IMR-90 (cell line): ENCODE data around the gene LSG1. TPM values are rescaled to one million over a fixed set of nuclear protein-coding genes. Genes with fewer than 3 reads are reported as not detected.

ENCODE experiments used
- ATAC-seq: fragments of 200-7000 bp; cut with Tn5 transposase; 2 replicates; pipeline ENCODE4 v1.9.1; 2020; ENCODE audit warnings: low read depth, mild to moderate bottlenecking, moderate library complexity
- BruUV-seq: library from RNA; stranded (reverse); fragments of 400-500 nt; replicated peaks from 2 replicates; lab custom pipeline; 2021; lab: Mats Ljungman, UMichigan
- CTCF ChIA-PET: fragments of 300-600 bp; formaldehyde crosslinking; extraction: SDS; loops from one replicate; lab custom pipeline; 2021; ENCODE audit warnings: antibody characterized with exemption; lab: Yijun Ruan, JAX
- POLR2A ChIA-PET: fragments of 300-600 bp; sonication (Branson Sonifier 250); formaldehyde crosslinking; loops from one replicate; lab custom pipeline; 2022; ENCODE audit warnings: antibody characterized with exemption; ENCODE audit not compliant: unreplicated experiment; lab: Charles Lee
- DNase-seq: peaks from one replicate; pipeline ENCODE4 v3.0.0; 2013
- H2AFZ ChIP-seq: replicated peaks from 2 replicates; pipeline ENCODE3; 2013; ENCODE audit warnings: low read length, mild to moderate bottlenecking; ENCODE audit not compliant: poor library complexity
- H2AK5ac ChIP-seq: 2 replicates; pipeline ENCODE4 v1.6.1; 2013; ENCODE audit warnings: low read depth, low read length, inconsistent platforms
- H2AK9ac ChIP-seq: replicated peaks from 2 replicates; pipeline ENCODE3; 2013; ENCODE audit warnings: mild to moderate bottlenecking, low read depth, low read length, moderate library complexity; ENCODE audit not compliant: poor library complexity
- H2BK120ac ChIP-seq: 2 replicates; pipeline ENCODE4 v1.6.1; 2013; ENCODE audit warnings: low read depth, low read length, inconsistent platforms
- H2BK15ac ChIP-seq: 3 replicates; pipeline ENCODE4 v1.6.1; 2013; ENCODE audit warnings: low read depth, low read length, inconsistent platforms
- H2BK20ac ChIP-seq: 2 replicates; pipeline ENCODE4 v1.6.1; 2013; ENCODE audit warnings: low read depth, mild to moderate bottlenecking, inconsistent platforms, low read length, moderate library complexity
- H2BK5ac ChIP-seq: 2 replicates; pipeline ENCODE4 v1.6.1; 2013; ENCODE audit warnings: mild to moderate bottlenecking, low read depth, low read length, inconsistent platforms; ENCODE audit not compliant: poor library complexity, severe bottlenecking
- H3K14ac ChIP-seq: replicated peaks from 2 replicates; pipeline ENCODE4 v1.6.1; 2013; ENCODE audit warnings: low read depth, low read length, inconsistent platforms
- H3K18ac ChIP-seq: 2 replicates; pipeline ENCODE4 v1.6.1; 2013; ENCODE audit warnings: low read depth, low read length, control low read depth
- H3K23ac ChIP-seq: 2 replicates; pipeline ENCODE4 v1.6.1; 2013; ENCODE audit warnings: low read depth, low read length, inconsistent platforms
- H3K27ac ChIP-seq: 2 replicates; pipeline ENCODE4 v1.5.1; 2013; ENCODE audit warnings: mild to moderate bottlenecking, control low read depth, low read length; ENCODE audit not compliant: insufficient read depth
- H3K27me3 ChIP-seq: 2 replicates; pipeline ENCODE4 v1.6.1; 2013; ENCODE audit warnings: low read length; ENCODE audit not compliant: control insufficient read depth, insufficient read depth
- H3K36me3 ChIP-seq: 2 replicates; pipeline ENCODE4 v1.6.1; 2013; ENCODE audit warnings: low read length, mixed read lengths; ENCODE audit not compliant: control insufficient read depth, insufficient read depth
- H3K4ac ChIP-seq: 2 replicates; pipeline ENCODE4 v1.6.1; 2013; ENCODE audit warnings: low read depth, low read length, inconsistent platforms
- H3K4me1 ChIP-seq: 2 replicates; pipeline ENCODE4 v1.6.1; 2013; ENCODE audit warnings: low read length, mixed read lengths; ENCODE audit not compliant: control insufficient read depth, insufficient read depth
- H3K4me2 ChIP-seq: 2 replicates; pipeline ENCODE4 v1.6.1; 2013; ENCODE audit warnings: low read depth, mild to moderate bottlenecking, control low read depth, low read length, moderate library complexity
- H3K4me3 ChIP-seq: 2 replicates; pipeline ENCODE4 v1.5.1; 2013; ENCODE audit warnings: low read depth, mild to moderate bottlenecking, control low read depth, low read length, moderate library complexity; ENCODE audit not compliant: insufficient read depth
- H3K56ac ChIP-seq: 2 replicates; pipeline ENCODE4 v1.6.1; 2013; ENCODE audit warnings: low read length, inconsistent platforms; ENCODE audit not compliant: insufficient read depth; ENCODE audit errors: extremely low read depth
- H3K79me1 ChIP-seq, 2 experiments: 2 replicates each; pipeline ENCODE4 v1.6.1; 2013; ENCODE audit warnings: low read length in 2 of 2, inconsistent platforms in 1 of 2, low read depth in 1 of 2
- H3K9ac ChIP-seq: 2 replicates; pipeline ENCODE4 v1.6.1; 2013; ENCODE audit warnings: low read depth, low read length, control low read depth
- H3K9me1 ChIP-seq: 2 replicates; pipeline ENCODE4 v1.6.1; 2013; ENCODE audit warnings: low read length, inconsistent platforms; ENCODE audit not compliant: insufficient read depth
- H3K9me3 ChIP-seq: 2 replicates; pipeline ENCODE4 v1.6.1; 2013; ENCODE audit warnings: low read length; ENCODE audit not compliant: control insufficient read depth, insufficient read depth
- H4K20me1 ChIP-seq: 2 replicates; pipeline ENCODE4 v1.6.1; 2013; ENCODE audit warnings: low read length, inconsistent platforms; ENCODE audit not compliant: insufficient read depth
- H4K5ac ChIP-seq: 2 replicates; pipeline ENCODE4 v1.6.1; 2013; ENCODE audit warnings: mild to moderate bottlenecking, low read depth, low read length, control low read depth
- H4K8ac ChIP-seq, 2 experiments: 2 replicates each; pipeline ENCODE4 v1.6.1; 2013; ENCODE audit warnings: low read depth in 2 of 2, low read length in 2 of 2, control low read depth in 1 of 2, inconsistent platforms in 1 of 2
- H4K91ac ChIP-seq: 2 replicates; pipeline ENCODE4 v1.6.1; 2013; ENCODE audit warnings: low read depth, low read length, inconsistent platforms; ENCODE audit not compliant: insufficient read depth
- BHLHE40 ChIP-seq: fragments of 150-350 bp; IDR thresholded peaks from 2 replicates; pipeline ENCODE4 v1.6.1; 2016; ENCODE audit warnings: mild to moderate bottlenecking, low read depth, low read length
- CEBPB ChIP-seq: IDR thresholded peaks from 2 replicates; pipeline ENCODE4 v1.6.1; 2012; ENCODE audit warnings: low read depth, low read length, improper control_type of control experiment
- CHD1 ChIP-seq: IDR thresholded peaks from 2 replicates; pipeline ENCODE4 v1.6.1; 2012; ENCODE audit warnings: low read depth, low read length, improper control_type of control experiment
- MAFK ChIP-seq: IDR thresholded peaks from 2 replicates; pipeline ENCODE4 v1.6.1; 2012; ENCODE audit warnings: low read depth, low read length, improper control_type of control experiment
- MAZ ChIP-seq: IDR thresholded peaks from 2 replicates; pipeline ENCODE4 v1.6.1; 2012; ENCODE audit warnings: low read depth, mild to moderate bottlenecking, low read length, improper control_type of control experiment, moderate library complexity, borderline replicate concordance
- MXI1 ChIP-seq: IDR thresholded peaks from 2 replicates; pipeline ENCODE4 v1.6.1; 2012; ENCODE audit warnings: low read depth, mild to moderate bottlenecking, low read length, moderate library complexity, borderline replicate concordance
- NFE2L2 ChIP-seq: fragments of 150-350 bp; IDR thresholded peaks from 2 replicates; pipeline ENCODE4 v1.6.1; 2016; ENCODE audit warnings: low read depth, mild to moderate bottlenecking, low read length
- POLR2A ChIP-seq: IDR thresholded peaks from 2 replicates; pipeline ENCODE4 v1.6.1; 2012; ENCODE audit warnings: mild to moderate bottlenecking, low read depth, low read length
- RAD21 ChIP-seq: IDR thresholded peaks from 2 replicates; pipeline ENCODE4 v1.6.1; 2012; ENCODE audit warnings: low read length, improper control_type of control experiment
- RCOR1 ChIP-seq: IDR thresholded peaks from 2 replicates; pipeline ENCODE4 v1.6.1; 2012; ENCODE audit warnings: mild to moderate bottlenecking, low read length, improper control_type of control experiment; ENCODE audit not compliant: insufficient replicate concordance
- RFX5 ChIP-seq: IDR thresholded peaks from 2 replicates; pipeline ENCODE4 v1.8.0; 2012; ENCODE audit warnings: low read depth, mild to moderate bottlenecking, low read length, moderate library complexity
- SMC3 ChIP-seq: fragments of 150-350 bp; IDR thresholded peaks from 2 replicates; pipeline ENCODE4 v1.6.1; 2016; ENCODE audit warnings: low read depth, mild to moderate bottlenecking, antibody characterized with exemption, low read length, moderate library complexity
- WGBS, 2 experiments: methylation state at CpG; one replicate each; pipeline versions ENCODE4 v1.1.5 to v1.1.7; 2013; ENCODE audit warnings: missing lambda C conversion rate in 2 of 2; ENCODE audit not compliant: insufficient read length in 1 of 2; ENCODE audit errors: extremely low coverage in 2 of 2; 5-methylcytosine and 5-hydroxymethylcytosine counted together
- dilution Hi-C: fragments of 300-500 bp; cut with HindIII; formaldehyde crosslinking; loops from one replicate; pipeline ENCODE4 v1.14.3; 2018; ENCODE audit warnings: low sequenced_read_pairs; ENCODE audit not compliant: unreplicated experiment
- in situ Hi-C: fragments of 300-500 bp; cut with MboI; formaldehyde crosslinking; loops from 3 replicates; pipeline ENCODE4 v1.14.3; 2019; ENCODE audit warnings: low sequenced_read_pairs, inconsistent platforms, mixed read lengths
- intact Hi-C: fragments of 100-400 bp; cut with micrococcal nuclease; formaldehyde crosslinking; loops from 2 replicates; pipeline ENCODE4 v1.10.0; 2022
- polyA plus RNA-seq, 3 experiments: library from polyadenylated mRNA; depleted of rRNA; stranded (reverse); fragments of >200 nt; gene quantifications; 2 replicates each; pipeline ENCODE4 v1.2.3, GENCODE V29; 2012; ENCODE audit warnings: low replicate concordance in 1 of 3
- total RNA-seq: library from RNA; depleted of rRNA; stranded (reverse); fragments of >200 nt; gene quantifications from 2 replicates; pipeline ENCODE4 v1.2.3, GENCODE V29; 2012
- TF ChIP-seq, protein P1 (sequence below): conservative IDR thresholded peaks from 2 replicates; pipeline ENCODE4 v1.5.1; 2012; ENCODE audit warnings: mild to moderate bottlenecking, low read depth, low read length, improper control_type of control experiment
- TF ChIP-seq, protein P2 (sequence below): fragments of 150-350 bp; IDR thresholded peaks from 2 replicates; pipeline ENCODE4 v1.6.1; 2017; ENCODE audit warnings: mild to moderate bottlenecking, antibody characterized with exemption, low read length, low read depth
- TF ChIP-seq, protein P3 (sequence below): fragments of 150-350 bp; IDR thresholded peaks from 2 replicates; pipeline ENCODE4 v1.6.1; 2016; ENCODE audit warnings: low read depth, mild to moderate bottlenecking, low read length, moderate library complexity, borderline replicate concordance

LSG1 gene
- total and polyA plus RNA-seq, 2 of the 4 experiments (the other 2 are of a cell fraction), result 26.8 to 45.2 TPM

DNA sequence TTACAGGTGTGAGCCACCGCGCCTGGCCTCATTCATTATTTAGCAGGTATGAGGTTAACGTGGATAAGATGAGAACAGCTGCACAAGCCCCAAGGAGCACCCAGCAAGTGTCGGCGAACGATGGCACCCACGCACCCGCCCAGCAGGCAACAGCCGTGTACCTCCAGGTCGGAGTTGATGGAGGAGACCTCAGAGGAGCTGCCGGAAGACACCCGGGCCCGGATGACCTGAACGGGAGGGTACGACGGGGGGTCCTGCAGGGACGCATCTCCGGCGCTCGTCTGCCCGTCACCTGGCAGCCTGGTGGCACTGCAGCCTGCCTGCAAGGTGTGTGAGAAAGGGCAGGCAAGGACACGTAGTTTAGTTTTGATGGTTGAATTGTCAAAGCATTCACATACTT, 67.9 kb downstream of the LSG1 start:
- no TSS peak for BruUV-seq
- Histone ChIP-seq H2AK5ac (no peak overlapping the region), H4K20me1 (no peaks in the 10 kb centered on the region), H2AK9ac (no peak overlapping the region), H3K36me3 (peaks cover 10% of the 10 kb centered on the region), H3K4me2 (no peak overlapping the region), H4K8ac (no peak overlapping the region), H3K4me3 (no peak overlapping the region), H3K27me3 (no peaks in the 10 kb centered on the region), H3K56ac (no peak overlapping the region), H4K91ac (no peak overlapping the region), H3K4ac (no peak overlapping the region), H3K27ac (no peak overlapping the region), H3K79me1 (peaks cover 0 to 2% of the 10 kb centered on the region in 2 experiments; a peak in 1 of 4 replicates), H2BK15ac (no peak overlapping the region), H3K4me1 (peaks cover 8% of the 10 kb centered on the region), H3K9ac (no peak overlapping the region), H3K9me1 (peaks cover 4% of the 10 kb centered on the region), H3K9me3 (no peaks in the 10 kb centered on the region), H2BK20ac (no peak overlapping the region), H3K18ac (no peak overlapping the region), H2BK5ac (no peak overlapping the region), H2AFZ (no peak overlapping the region), H3K23ac (no peak overlapping the region), H2BK120ac (no peak overlapping the region), H4K5ac (no peak overlapping the region), H3K14ac (no peak overlapping the region)
- 82% methylated on average over 2 of the region's 22 CpGs; no CpG with 5 or more reads in 1 of the 2 experiments for WGBS, 2 experiments
- TF ChIP-seq, protein P1, sequence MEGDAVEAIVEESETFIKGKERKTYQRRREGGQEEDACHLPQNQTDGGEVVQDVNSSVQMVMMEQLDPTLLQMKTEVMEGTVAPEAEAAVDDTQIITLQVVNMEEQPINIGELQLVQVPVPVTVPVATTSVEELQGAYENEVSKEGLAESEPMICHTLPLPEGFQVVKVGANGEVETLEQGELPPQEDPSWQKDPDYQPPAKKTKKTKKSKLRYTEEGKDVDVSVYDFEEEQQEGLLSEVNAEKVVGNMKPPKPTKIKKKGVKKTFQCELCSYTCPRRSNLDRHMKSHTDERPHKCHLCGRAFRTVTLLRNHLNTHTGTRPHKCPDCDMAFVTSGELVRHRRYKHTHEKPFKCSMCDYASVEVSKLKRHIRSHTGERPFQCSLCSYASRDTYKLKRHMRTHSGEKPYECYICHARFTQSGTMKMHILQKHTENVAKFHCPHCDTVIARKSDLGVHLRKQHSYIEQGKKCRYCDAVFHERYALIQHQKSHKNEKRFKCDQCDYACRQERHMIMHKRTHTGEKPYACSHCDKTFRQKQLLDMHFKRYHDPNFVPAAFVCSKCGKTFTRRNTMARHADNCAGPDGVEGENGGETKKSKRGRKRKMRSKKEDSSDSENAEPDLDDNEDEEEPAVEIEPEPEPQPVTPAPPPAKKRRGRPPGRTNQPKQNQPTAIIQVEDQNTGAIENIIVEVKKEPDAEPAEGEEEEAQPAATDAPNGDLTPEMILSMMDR, result no peak
- TF ChIP-seq RCOR1 (no peak), NFE2L2 (no peak), RFX5 (no peak), BHLHE40 (no peak), POLR2A (no peak), RAD21 (no peak), MAFK (no peak), CEBPB (no peak), SMC3 (no peak), MAZ (no peak), MXI1 (no peak), CHD1 (no peak)
- TF ChIP-seq, protein P2, sequence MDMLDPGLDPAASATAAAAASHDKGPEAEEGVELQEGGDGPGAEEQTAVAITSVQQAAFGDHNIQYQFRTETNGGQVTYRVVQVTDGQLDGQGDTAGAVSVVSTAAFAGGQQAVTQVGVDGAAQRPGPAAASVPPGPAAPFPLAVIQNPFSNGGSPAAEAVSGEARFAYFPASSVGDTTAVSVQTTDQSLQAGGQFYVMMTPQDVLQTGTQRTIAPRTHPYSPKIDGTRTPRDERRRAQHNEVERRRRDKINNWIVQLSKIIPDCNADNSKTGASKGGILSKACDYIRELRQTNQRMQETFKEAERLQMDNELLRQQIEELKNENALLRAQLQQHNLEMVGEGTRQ, result no peak
- TF ChIP-seq, protein P3, sequence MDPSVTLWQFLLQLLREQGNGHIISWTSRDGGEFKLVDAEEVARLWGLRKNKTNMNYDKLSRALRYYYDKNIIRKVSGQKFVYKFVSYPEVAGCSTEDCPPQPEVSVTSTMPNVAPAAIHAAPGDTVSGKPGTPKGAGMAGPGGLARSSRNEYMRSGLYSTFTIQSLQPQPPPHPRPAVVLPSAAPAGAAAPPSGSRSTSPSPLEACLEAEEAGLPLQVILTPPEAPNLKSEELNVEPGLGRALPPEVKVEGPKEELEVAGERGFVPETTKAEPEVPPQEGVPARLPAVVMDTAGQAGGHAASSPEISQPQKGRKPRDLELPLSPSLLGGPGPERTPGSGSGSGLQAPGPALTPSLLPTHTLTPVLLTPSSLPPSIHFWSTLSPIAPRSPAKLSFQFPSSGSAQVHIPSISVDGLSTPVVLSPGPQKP, result no peak
- in situ Hi-C loops (loop anchor here (10.0 kb wide), 1 partner anchor 269 kb away; no protein-coding TSS in a partner anchor), intact Hi-C loops (no loop called here), dilution Hi-C loops (no loop called here)
- ChIA-PET CTCF (interaction anchor here (1.1 to 1.6 kb wide), 3 partner anchors 10 to 28 kb away, joined by 3 to 4 read pairs (median 3); no protein-coding TSS in a partner anchor), POLR2A (no interaction called here)
- ATAC-seq (no peak), DNase-seq (no peak)
